SK-N-MC (cell line): ENCODE data around the gene SLC26A2.

Experiments
- EZH2 ChIP-seq: fragments of 200-600 bp; sonication (generic); IDR thresholded peaks from one replicate; pipeline ENCODE4 v1.6.1; 2017; ENCODE audit warnings: antibody characterized with exemption
- POLR2AphosphoS5 ChIP-seq: IDR thresholded peaks from 2 replicates; pipeline ENCODE4 v1.6.1; 2012; ENCODE audit warnings: mild to moderate bottlenecking, low read depth, low read length, borderline replicate concordance

GRCh38 chr5:149981206-149981605 lies 20.6 kb downstream of the SLC26A2 start:
- TF ChIP-seq POLR2AphosphoS5 (no peak), EZH2 (no peak)
